GM12873 (cell line): ENCODE results near the gene PTPRM.

Source experiments
- CTCF ChIP-seq: IDR thresholded peaks from 2 replicates; pipeline ENCODE4 v1.5.1; 2012; ENCODE audit warnings: low read depth, mild to moderate bottlenecking, moderate library complexity, low read length, control low read depth; ENCODE audit not compliant: insufficient read depth; ENCODE audit errors: missing control alignments

PTPRM gene

GRCh38 chr18:7579176-7579917 lies 12.2 kb downstream of the PTPRM start:
- TF ChIP-seq CTCF = no peak

- TF ChIP-seq CTCF = no peak
Measured at GRCh38 chr18:7579918-7580542, 12.9 kb downstream of the PTPRM start.

DNA sequence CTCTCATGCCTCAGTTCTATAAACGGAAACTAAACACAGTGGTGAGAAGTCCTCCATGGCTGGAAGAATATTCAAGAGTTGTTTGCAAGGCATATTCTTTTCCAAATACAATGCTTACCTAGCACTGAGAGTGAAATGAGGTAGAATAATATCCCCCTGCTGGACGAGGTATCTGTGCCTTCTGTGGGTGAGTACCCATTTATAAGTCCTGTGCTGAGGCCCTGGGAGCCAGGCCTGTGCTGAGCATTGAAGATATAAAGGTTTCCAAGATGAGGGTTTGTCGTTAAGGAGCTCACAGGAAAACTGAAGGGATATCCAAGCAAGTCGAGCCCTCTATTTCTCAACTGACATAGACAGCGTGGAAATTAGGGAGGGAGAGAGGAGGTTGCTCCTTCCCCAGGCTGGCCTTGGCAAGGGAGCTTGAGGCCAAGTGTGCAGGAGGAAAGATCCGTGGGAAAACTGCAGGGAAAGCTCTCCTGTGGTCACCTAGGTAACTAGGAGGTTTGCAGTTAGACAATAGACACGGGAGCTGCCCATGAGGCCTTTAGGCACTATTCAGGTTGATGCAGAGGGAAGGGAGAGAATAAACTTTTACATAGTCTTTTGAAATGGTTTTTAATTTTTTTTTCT lies 17.6 kb downstream of the PTPRM start:
- no peak for TF ChIP-seq CTCF

- no peak for TF ChIP-seq CTCF
Measured at GRCh38 chr18:7585276-7585670, 18.2 kb downstream of the PTPRM start.

- TF ChIP-seq CTCF = no peak
Measured at GRCh38 chr18:7586379-7586778, 19.3 kb downstream of the PTPRM start.

- no peak for TF ChIP-seq CTCF
Measured at GRCh38 chr18:7590826-7591560, 23.9 kb downstream of the PTPRM start.

GRCh38 chr18:7592305-7593071 lies 25.4 kb downstream of the PTPRM start:
- TF ChIP-seq CTCF = no peak
